ENCODE measurements around the gene FGF9.

GRCh38 chr13:21730186-21730880 is 59.5 kb downstream of the FGF9 start:
- no peak for TF ChIP-seq CTCF (IDR thresholded peaks at IDR 0.05 in 2 of 3, conservative IDR thresholded peaks at IDR 0.05 in 1 of 3; ENCODE audit: control insufficient read depth in 2 of 3, extremely low read depth in 1 of 3, insufficient read depth in 1 of 3, low read depth in 3 of 3, low read length in 3 of 3)
- no peak for TF ChIP-seq SP1 (IDR thresholded peaks at IDR 0.05; ENCODE audit: low read depth, low read length)
- no peak for TF ChIP-seq REST (IDR thresholded peaks at IDR 0.05; ENCODE audit: low read depth, low read length)
- no peak for TF ChIP-seq FOS (IDR thresholded peaks at IDR 0.05; ENCODE audit: borderline replicate concordance, extremely low read depth, insufficient read length)
- no peak for TF ChIP-seq PAX5 (IDR thresholded peaks at IDR 0.05; ENCODE audit: borderline replicate concordance, low read depth, low read length)
- no peak for TF ChIP-seq EZH2 (IDR thresholded peaks at IDR 0.05; ENCODE audit: borderline replicate concordance, control insufficient read depth, low read depth, low read length)
- TF ChIP-seq EP300 (IDR thresholded peaks at IDR 0.05; ENCODE audit: borderline replicate concordance in 1 of 2, control insufficient read depth in 1 of 2, low read depth in 2 of 2, low read length in 2 of 2) = no peak
- no peak for TF ChIP-seq BHLHE40 (IDR thresholded peaks at IDR 0.05; ENCODE audit: borderline replicate concordance in 1 of 2, low read depth in 2 of 2, low read length in 1 of 2)
- no peak for TF ChIP-seq GABPA (IDR thresholded peaks at IDR 0.05; ENCODE audit: low read depth)
- TF ChIP-seq USF2 (IDR thresholded peaks at IDR 0.05; ENCODE audit: borderline replicate concordance, low read depth, low read length) = no peak

All from GM12878 (cell line).